Peyer's patch (tissue), 4 donors: ENCODE data around the gene CHST7.

ENCODE experiments used
- CTCF ChIP-seq, 6 experiments: fragments of 450-650 bp in 4 of 6; fragments of 200-600 bp in 2 of 6; sonication (generic) in 1 of 6; IDR thresholded peaks; one replicate each; pipeline ENCODE4 v1.5.1; 2017 to 2019; ENCODE audit warnings: antibody characterized with exemption in 6 of 6, mild to moderate bottlenecking in 3 of 6, moderate library complexity in 1 of 6
- POLR2A ChIP-seq, 2 donors: fragments of 450-650 bp; IDR thresholded peaks; one replicate each; pipeline ENCODE4 v1.5.1; 2017; ENCODE audit warnings: antibody characterized with exemption in 2 of 2, mild to moderate bottlenecking in 2 of 2, moderate library complexity in 2 of 2

DNA sequence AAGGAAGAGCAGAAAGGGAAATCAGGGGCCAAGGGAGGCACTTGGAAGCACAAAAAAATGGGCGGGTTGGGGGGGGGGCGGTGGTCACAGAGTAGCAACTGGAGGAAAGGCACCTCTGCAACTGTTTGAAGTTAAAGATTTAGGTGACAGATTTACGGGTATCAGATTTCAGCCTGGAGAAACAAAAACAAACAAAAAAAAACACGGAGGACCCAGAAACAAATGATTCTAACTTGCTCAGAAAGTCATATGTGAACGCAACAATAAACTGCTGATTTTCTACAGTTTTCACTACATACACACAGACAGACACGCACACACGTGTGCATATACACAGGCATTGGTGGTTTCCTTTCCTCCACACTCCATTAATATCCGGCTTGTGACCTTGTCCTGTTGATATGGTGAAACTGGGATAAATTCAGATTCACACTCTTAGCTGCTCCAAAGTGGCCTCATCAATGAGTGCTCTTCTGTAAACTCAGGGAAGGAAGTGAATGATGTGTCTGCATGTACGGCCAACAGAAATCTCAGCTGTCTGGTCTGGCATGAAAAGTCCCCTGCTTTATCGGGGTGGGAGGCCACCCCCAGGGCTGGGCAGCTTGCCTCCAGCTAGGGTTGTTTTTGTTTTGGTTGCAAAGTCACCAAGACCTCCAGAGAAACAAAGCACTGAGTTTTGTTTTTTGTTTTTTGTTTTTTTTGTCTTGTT is 54.3 kb downstream of the CHST7 start:
- TF ChIP-seq CTCF (IDR thresholded peaks at IDR 0.05) (no peak), POLR2A (IDR thresholded peaks at IDR 0.05) (no peak)
